ENCODE measurements around the gene YWHAE.
"Not testable (repeated sequence)": the region's sequence is repeated elsewhere in the genome, so short reads cannot be mapped to it uniquely, and the experiment has no call there.

YWHAE gene

DNA sequence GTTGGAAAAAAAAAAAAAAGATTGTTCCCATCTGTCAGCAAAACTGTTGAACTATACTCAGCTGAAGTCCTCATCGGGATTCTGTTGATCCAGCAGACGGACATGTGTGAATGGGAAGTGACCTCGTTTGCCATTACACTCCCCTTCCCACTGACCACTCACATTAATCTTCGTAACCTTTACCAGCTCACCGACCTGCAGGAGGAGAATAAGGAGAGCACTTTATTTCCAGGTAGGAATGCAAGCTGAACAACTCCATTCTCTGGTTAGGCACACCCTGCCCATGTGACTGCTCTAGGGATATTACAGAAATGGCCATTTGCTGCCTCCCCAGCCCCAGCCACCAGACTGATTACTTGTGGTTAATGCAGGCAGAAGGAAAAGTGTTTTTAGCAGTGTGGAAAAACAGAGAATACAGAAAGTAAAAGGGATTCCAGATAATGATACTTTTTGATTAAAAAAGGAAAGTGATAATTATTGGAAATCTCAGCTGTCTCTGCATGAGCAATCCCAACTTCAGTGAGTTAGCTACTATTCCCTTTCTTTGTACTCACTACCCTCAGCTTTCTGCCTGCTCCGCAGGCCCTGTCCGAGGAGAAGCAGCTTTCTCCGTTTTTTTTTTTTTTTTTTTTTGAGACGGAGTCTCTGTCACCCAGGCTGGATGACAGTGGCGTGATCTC lies 23.6 kb upstream of the YWHAE start:
- no peaks in the 10 kb centered on the region for H3K27me3 ChIP-seq (ENCODE audit: insufficient read depth, low read length)
- no peak overlapping the region for H3K4me3 ChIP-seq (ENCODE audit: low read length)
- no peaks in the 10 kb centered on the region; the same call in 1 of the 2 replicates for H3K4me1 ChIP-seq (ENCODE audit: insufficient read depth, low read length)
- peaks cover 52% of the 10 kb centered on the region for H3K36me3 ChIP-seq (ENCODE audit: insufficient read depth, low read depth, low read length)
- H3K9me3 ChIP-seq (ENCODE audit: insufficient read depth, low read depth, low read length), result no peaks in the 10 kb centered on the region
- H3K27ac ChIP-seq (ENCODE audit: low read length), result no peak overlapping the region
- no peak overlapping the region for H3K9ac ChIP-seq (ENCODE audit: low read depth, low read length)

DNA sequence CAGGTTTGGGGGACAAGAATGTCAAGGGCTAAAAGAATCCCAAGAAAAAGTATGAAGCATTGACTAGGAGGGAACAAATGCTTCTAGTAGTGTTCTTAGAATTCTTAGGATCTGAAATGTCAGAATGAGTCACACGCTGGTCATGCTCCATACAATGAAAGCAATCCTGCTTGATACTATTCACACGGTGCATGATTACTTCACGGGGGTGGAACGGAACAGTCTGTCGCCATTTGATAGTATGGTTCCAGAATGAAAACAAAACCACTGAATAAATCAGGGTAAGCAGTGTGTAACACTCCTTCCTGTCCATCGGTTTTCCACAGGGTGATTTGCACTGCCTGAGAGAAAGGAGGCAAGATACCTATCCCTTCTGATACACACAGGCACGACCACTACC lies 22.9 kb upstream of the YWHAE start:
- no peaks in the 10 kb centered on the region; the same call in 1 of the 2 replicates for H3K4me1 ChIP-seq (ENCODE audit: insufficient read depth, low read length)
- H3K27me3 ChIP-seq (ENCODE audit: insufficient read depth, low read length), result no peaks in the 10 kb centered on the region
- H3K9ac ChIP-seq (ENCODE audit: low read depth, low read length), result no peak overlapping the region
- peaks cover 52% of the 10 kb centered on the region for H3K36me3 ChIP-seq (ENCODE audit: insufficient read depth, low read depth, low read length)
- H3K4me3 ChIP-seq (ENCODE audit: low read length), result no peak overlapping the region
- H3K9me3 ChIP-seq (ENCODE audit: insufficient read depth, low read depth, low read length), result no peaks in the 10 kb centered on the region
- no peak overlapping the region for H3K27ac ChIP-seq (ENCODE audit: low read length)

DNA sequence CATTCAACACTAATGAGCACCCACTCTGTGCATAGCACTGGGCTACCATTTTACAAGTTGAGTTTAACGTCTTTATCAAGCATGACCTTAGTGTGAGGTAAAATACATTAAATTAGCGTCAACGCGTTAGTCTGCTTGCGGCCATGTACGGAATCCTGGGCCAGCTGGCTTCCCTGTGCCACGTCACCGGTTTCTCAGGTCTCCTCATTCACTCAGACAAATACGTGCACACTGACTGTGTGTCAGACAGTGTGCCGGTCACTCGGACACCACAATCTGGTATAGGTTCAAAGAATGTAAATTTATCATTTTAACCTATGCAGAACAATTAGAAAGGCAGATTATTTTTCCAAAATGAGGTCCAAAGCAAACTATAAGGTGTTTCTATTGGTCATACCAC lies 21.4 kb upstream of the YWHAE start:
- H3K4me3 ChIP-seq (ENCODE audit: low read length), result no peak overlapping the region
- no peaks in the 10 kb centered on the region for H3K9me3 ChIP-seq (ENCODE audit: insufficient read depth, low read depth, low read length)
- H3K9ac ChIP-seq (ENCODE audit: low read depth, low read length), result no peak overlapping the region
- no peaks in the 10 kb centered on the region; the same call in 1 of the 2 replicates for H3K4me1 ChIP-seq (ENCODE audit: insufficient read depth, low read length)
- H3K36me3 ChIP-seq (ENCODE audit: insufficient read depth, low read depth, low read length), result peaks cover 52% of the 10 kb centered on the region
- H3K27ac ChIP-seq (ENCODE audit: low read length), result no peak overlapping the region
- H3K27me3 ChIP-seq (ENCODE audit: insufficient read depth, low read length), result no peaks in the 10 kb centered on the region

DNA sequence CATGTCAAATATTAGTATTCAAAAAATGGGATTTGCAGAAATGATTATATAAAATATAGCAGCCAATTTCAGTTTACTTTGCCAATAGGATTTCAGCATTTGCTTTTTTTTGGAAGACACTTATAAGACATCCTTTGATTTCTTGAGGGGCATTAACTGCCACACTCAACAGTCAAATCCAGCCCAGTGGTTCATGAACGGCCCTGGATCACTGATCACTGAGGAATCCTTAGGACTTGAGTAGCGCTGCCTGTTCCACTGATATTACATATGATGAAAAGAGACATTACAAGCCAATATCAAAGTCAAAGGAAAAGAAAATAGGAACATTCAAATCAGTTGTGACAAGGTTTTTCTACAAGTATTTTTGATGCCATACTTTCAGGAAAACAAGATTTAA lies 21.0 kb upstream of the YWHAE start:
- Histone ChIP-seq H3K9me3 (ENCODE audit: insufficient read depth, low read depth, low read length) (no peaks in the 10 kb centered on the region), H3K36me3 (ENCODE audit: insufficient read depth, low read depth, low read length) (peaks cover 47% of the 10 kb centered on the region)

DNA sequence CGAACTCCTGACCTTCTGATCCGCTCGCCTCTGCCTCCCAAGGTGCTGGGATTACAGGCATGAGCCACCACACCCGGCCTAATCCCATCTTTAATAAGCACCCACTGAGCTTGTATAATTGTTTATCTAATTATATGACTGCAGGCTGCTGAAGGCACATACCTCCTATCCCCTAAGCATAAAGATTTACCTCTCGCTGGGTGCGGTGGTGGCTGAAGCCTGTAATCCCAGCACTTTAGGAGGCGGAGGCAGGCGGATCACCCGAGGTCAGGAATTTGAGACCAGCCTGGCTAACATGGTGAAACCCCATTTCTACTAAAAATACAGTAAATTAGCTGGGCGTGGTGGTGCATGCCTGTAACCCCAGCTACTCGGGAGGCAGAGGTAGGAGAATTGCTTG lies 20.1 kb upstream of the YWHAE start:
- Histone ChIP-seq H3K27me3 (ENCODE audit: insufficient read depth, low read length) (no peaks in the 10 kb centered on the region), H3K4me3 (ENCODE audit: low read length) (no peak overlapping the region), H3K36me3 (ENCODE audit: insufficient read depth, low read depth, low read length) (peaks cover 39% of the 10 kb centered on the region), H3K9me3 (ENCODE audit: insufficient read depth, low read depth, low read length) (no peaks in the 10 kb centered on the region), H3K27ac (ENCODE audit: low read length) (no peak overlapping the region), H3K9ac (ENCODE audit: low read depth, low read length) (no peak overlapping the region), H3K4me1 (ENCODE audit: insufficient read depth, low read length) (no peaks in the 10 kb centered on the region; the same call in 1 of the 2 replicates)

More for the DNA sequence above, 21.0 kb upstream of the YWHAE start:
- H3K9ac ChIP-seq (ENCODE audit: low read depth, low read length), result no peak overlapping the region
- H3K4me3 ChIP-seq (ENCODE audit: low read length), result no peak overlapping the region
- no peaks in the 10 kb centered on the region for H3K27me3 ChIP-seq (ENCODE audit: insufficient read depth, low read length)
- no peaks in the 10 kb centered on the region; the same call in 1 of the 2 replicates for H3K4me1 ChIP-seq (ENCODE audit: insufficient read depth, low read length)
- no peak overlapping the region for H3K27ac ChIP-seq (ENCODE audit: low read length)

DNA sequence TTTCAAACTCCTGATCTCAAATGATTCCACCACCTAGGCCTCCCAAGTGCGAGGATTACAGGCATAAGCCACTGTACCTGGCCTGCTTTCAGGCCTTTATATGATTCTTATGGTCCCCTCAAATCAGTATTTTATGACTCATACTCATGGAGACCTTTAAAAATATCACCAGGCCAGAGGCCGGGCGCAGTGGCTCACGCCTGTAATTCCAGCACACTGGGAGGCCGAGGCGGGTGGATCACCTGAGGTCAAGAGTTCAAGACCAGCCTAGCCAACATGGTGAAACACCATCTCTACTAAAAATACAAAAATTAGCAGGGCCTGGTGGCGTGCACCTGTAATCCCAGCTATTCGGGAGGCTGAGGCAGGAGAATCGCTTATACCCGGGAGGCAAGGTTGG lies 18.5 kb upstream of the YWHAE start:
- not testable (repeated sequence) for H3K4me1 ChIP-seq (ENCODE audit: insufficient read depth, low read length); H3K9me3 ChIP-seq (ENCODE audit: insufficient read depth, low read depth, low read length); H3K27ac ChIP-seq (ENCODE audit: low read length); H3K4me3 ChIP-seq (ENCODE audit: low read length); H3K9ac ChIP-seq (ENCODE audit: low read depth, low read length); H3K27me3 ChIP-seq (ENCODE audit: insufficient read depth, low read length)
- H3K36me3 ChIP-seq (ENCODE audit: insufficient read depth, low read depth, low read length), result peaks cover 35% of the 10 kb centered on the region

DNA sequence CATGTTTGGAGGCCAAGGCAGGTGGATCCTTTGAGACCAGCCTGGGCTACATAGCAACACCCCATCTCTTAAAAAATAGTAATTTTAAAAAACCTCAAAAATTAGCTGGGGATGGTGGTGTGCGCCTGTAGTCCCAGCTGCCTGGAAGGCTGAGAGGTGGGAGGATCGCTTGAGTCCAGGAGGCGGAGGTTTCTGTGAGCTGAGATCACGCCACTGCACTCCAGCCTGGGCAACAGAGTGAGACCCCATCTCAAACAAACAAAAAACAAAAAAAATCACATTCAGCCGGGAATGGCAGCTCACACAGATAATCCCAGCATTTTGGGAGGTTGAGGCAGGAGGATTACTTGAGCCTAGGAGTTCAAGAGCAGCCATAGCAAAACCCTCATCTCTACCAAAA lies 16.4 kb upstream of the YWHAE start:
- no peak overlapping the region for H3K9ac ChIP-seq (ENCODE audit: low read depth, low read length)
- H3K27me3 ChIP-seq (ENCODE audit: insufficient read depth, low read length), result no peaks in the 10 kb centered on the region
- H3K9me3 ChIP-seq (ENCODE audit: insufficient read depth, low read depth, low read length), result no peaks in the 10 kb centered on the region
- H3K4me3 ChIP-seq (ENCODE audit: low read length), result no peak overlapping the region
- no peak overlapping the region for H3K27ac ChIP-seq (ENCODE audit: low read length)
- peaks cover 15% of the 10 kb centered on the region for H3K36me3 ChIP-seq (ENCODE audit: insufficient read depth, low read depth, low read length)
- no peaks in the 10 kb centered on the region for H3K4me1 ChIP-seq (ENCODE audit: insufficient read depth, low read length)

DNA sequence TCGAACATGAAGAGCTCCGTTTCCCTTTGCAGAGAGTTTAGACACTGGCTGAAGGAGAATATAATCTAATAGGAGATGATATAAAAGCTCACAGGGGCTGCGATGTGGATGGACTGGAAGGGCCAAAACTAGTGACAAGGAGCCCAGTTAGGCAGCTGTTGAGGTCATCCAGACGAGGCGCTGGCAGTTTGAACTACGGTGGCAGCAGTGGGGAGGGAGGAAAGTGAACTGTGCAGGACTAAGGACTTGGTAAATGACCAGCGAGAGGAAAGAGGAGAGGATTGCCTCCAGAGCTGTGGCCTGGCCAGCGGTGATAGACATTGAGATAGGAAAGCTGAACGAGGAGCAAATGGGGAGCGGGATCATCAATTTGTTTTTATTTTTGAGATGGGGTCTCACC lies 14.6 kb upstream of the YWHAE start:
- no peaks in the 10 kb centered on the region for H3K9me3 ChIP-seq (ENCODE audit: insufficient read depth, low read depth, low read length)
- H3K9ac ChIP-seq (ENCODE audit: low read depth, low read length), result no peak overlapping the region
- no peak overlapping the region for H3K4me3 ChIP-seq (ENCODE audit: low read length)
- no peaks in the 10 kb centered on the region for H3K27me3 ChIP-seq (ENCODE audit: insufficient read depth, low read length)
- H3K4me1 ChIP-seq (ENCODE audit: insufficient read depth, low read length), result no peaks in the 10 kb centered on the region
- H3K36me3 ChIP-seq (ENCODE audit: insufficient read depth, low read depth, low read length), result no peaks in the 10 kb centered on the region
- H3K27ac ChIP-seq (ENCODE audit: low read length), result no peak overlapping the region

DNA sequence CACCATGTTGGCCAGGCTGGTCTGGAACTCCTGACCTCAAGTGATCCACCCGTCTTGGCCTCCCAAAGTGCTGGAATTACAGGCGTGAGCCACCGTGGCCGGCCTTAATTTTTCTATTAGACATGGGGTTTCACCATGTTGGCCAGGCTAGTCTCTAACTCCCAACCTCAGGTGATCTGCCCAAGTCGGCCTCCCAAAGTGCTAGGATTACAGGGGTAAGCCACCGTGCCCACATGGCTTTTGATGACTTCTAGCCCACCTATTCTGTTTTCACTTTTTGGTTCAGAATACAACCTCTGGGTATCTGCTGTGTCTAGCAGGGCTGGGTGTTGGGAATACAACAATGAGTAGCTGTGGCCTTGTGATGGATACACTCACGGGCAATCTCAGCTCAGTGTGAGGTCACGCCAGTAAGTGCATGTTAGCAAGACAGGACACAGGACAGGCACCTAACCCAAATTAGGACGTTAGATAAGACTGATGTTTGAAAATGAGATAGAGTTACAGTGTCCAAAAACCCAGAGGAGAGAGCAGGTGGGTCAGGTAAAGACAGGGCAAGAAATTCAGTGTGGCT lies 14.1 kb upstream of the YWHAE start:
- Histone ChIP-seq H3K27me3 (ENCODE audit: insufficient read depth, low read length) (no peaks in the 10 kb centered on the region), H3K4me1 (ENCODE audit: insufficient read depth, low read length) (no peaks in the 10 kb centered on the region), H3K9ac (ENCODE audit: low read depth, low read length) (no peak overlapping the region), H3K27ac (ENCODE audit: low read length) (no peak overlapping the region), H3K36me3 (ENCODE audit: insufficient read depth, low read depth, low read length) (no peaks in the 10 kb centered on the region), H3K9me3 (ENCODE audit: insufficient read depth, low read depth, low read length) (no peaks in the 10 kb centered on the region), H3K4me3 (ENCODE audit: low read length) (no peak overlapping the region)

DNA sequence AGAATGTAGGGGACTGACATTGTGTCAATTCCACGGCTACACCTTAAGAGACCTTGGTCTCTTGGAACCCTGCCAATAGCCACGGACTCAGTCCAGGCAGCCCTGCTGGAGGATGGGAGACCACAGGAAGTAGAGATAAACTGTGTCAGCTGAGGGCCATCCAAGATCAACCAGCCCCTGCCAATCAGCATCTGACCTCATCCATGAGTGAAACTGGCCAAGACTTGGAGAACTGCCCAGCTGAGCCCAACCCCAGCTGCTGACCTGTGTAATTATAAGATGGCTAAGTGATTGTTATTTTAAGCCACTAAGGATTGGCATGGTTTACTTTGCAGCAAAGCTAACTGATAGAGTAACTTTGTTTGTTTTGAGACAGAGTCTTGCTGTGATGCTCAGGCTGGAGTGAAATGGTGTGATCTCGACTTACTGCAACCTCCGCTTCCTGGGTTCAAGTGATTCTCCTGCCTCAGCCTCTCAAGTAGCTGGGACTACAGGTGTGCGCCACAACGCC lies 13.3 kb upstream of the YWHAE start:
- H3K27ac ChIP-seq (ENCODE audit: low read length), result no peak overlapping the region
- no peak overlapping the region for H3K9ac ChIP-seq (ENCODE audit: low read depth, low read length)
- no peaks in the 10 kb centered on the region for H3K9me3 ChIP-seq (ENCODE audit: insufficient read depth, low read depth, low read length)
- H3K27me3 ChIP-seq (ENCODE audit: insufficient read depth, low read length), result no peaks in the 10 kb centered on the region
- H3K4me1 ChIP-seq (ENCODE audit: insufficient read depth, low read length), result no peaks in the 10 kb centered on the region
- H3K4me3 ChIP-seq (ENCODE audit: low read length), result no peak overlapping the region
- H3K36me3 ChIP-seq (ENCODE audit: insufficient read depth, low read depth, low read length), result no peaks in the 10 kb centered on the region

DNA sequence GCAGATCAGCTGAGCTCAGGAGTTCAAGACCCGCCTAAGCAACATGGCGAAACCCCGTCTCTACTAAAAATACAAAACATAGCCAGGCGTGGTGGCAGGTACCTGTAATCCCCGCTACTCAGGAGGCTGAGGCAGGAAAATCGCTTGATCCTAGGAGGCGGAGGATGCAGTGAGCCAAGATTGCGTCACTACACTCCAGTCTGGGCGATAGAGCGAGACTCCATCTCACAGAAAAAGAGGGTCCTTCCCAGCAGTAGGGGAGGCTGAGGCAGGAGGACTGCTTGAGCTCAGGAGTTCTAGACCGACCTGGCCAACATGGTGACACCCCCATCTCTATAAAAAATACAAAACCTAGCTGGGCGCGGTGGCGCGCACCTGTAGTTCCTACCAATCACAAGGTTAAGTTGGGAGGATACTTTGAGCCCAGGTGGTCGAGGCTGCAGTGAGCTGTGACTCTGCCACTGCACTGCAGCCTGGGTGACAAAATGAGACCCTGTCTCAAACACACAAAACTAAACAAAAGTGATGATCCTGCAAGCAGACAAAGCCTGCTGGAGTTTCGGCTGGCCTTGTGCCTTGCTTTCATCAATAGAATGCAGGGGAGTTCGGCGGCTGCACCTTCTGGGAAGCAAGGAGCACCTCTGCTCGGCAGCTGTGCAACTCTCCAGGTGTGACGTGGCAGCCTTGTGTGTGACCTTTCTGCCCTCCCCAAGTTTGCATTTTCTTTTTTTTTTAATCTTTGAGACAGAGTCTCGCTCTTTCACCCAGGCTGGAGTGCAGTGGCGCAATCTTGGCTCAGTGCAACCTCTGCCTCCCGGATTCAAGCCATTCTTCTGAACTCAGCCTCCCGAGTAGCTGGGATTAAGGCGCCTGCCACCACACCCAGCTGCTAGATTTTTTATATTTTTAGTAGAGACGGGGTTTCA lies 12.4 kb upstream of the YWHAE start:
- H3K27ac ChIP-seq (ENCODE audit: low read length), result no peak overlapping the region
- H3K27me3 ChIP-seq (ENCODE audit: insufficient read depth, low read length), result no peaks in the 10 kb centered on the region
- H3K9ac ChIP-seq (ENCODE audit: low read depth, low read length), result no peak overlapping the region
- no peaks in the 10 kb centered on the region for H3K36me3 ChIP-seq (ENCODE audit: insufficient read depth, low read depth, low read length)
- no peaks in the 10 kb centered on the region for H3K4me1 ChIP-seq (ENCODE audit: insufficient read depth, low read length)
- no peaks in the 10 kb centered on the region for H3K9me3 ChIP-seq (ENCODE audit: insufficient read depth, low read depth, low read length)
- H3K4me3 ChIP-seq (ENCODE audit: low read length), result no peak overlapping the region
